ENCODE results near the gene GRK3.
"Not testable (repeated sequence)": the region's sequence is repeated elsewhere in the genome, so short reads cannot be mapped to it uniquely, and the experiment has no call there.

The GRK3 gene

DNA sequence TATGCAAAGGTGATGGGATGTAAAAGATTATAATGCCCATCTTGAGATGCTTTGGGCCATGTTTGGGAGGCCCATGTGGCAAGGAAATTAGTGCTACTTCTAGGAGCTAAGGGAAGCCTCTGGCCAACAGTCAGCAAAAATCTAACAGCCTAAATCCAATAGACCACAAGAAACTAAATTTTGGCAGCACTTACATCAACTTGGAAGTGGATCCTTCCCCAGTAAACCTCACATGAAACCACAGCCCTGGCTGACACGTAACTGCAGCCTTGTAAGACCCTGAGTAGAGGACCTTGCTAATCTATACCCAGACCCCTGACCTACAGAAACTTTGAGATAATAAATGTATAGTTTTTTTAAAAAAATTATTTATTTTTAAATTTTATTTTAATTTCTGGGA lies 13.1 kb upstream of the GRK3 start:
- no peaks in the 10 kb centered on the region for H3K4me1 ChIP-seq (ENCODE audit: control insufficient read depth in 2 of 2, insufficient read depth in 2 of 2, low read length in 2 of 2)
- no peak overlapping the region for H3K27ac ChIP-seq (ENCODE audit: low read depth in 2 of 2, low read length in 2 of 2)
- H3K27me3 ChIP-seq (ENCODE audit: control insufficient read depth in 2 of 2, insufficient read depth in 2 of 2, low read length in 2 of 2): no peaks in the 10 kb centered on the region
- H3K9ac ChIP-seq (ENCODE audit: low read depth in 1 of 2, low read length in 2 of 2): no peak overlapping the region
- no peaks in the 10 kb centered on the region for H3K36me3 ChIP-seq (ENCODE audit: control insufficient read depth in 2 of 2, insufficient read depth in 2 of 2, low read length in 2 of 2)
- no peak overlapping the region for H3K4me3 ChIP-seq (ENCODE audit: low read length in 2 of 2)
- H3K9me3 ChIP-seq (ENCODE audit: control insufficient read depth in 2 of 2, low read length in 2 of 2): no peaks in the 10 kb centered on the region

DNA sequence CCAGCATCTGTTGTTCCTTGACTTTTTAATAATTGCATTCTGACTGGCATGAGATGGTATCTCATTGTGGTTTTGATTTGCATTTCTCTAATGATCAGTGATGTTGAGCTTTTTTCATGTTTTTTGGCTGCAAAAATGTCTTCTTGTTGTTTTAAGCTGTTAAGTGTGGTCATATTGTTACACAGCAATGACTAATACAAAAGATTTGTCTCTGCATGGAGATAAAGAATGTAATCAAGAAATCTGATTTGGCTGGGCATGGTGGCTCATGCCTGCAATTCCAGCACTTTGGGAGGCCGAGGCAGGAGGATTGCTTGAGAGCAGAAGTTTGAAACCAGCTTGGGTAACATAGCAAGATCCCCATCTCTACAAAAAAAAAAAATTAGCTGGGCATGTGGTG lies 12.1 kb upstream of the GRK3 start:
- H3K4me1 ChIP-seq (ENCODE audit: control insufficient read depth in 2 of 2, insufficient read depth in 2 of 2, low read length in 2 of 2); H3K9me3 ChIP-seq (ENCODE audit: control insufficient read depth in 2 of 2, low read length in 2 of 2); H3K4me3 ChIP-seq (ENCODE audit: low read length in 2 of 2); H3K27ac ChIP-seq (ENCODE audit: low read depth in 2 of 2, low read length in 2 of 2); H3K36me3 ChIP-seq (ENCODE audit: control insufficient read depth in 2 of 2, insufficient read depth in 2 of 2, low read length in 2 of 2); H3K9ac ChIP-seq (ENCODE audit: low read depth in 1 of 2, low read length in 2 of 2); H3K27me3 ChIP-seq (ENCODE audit: control insufficient read depth in 2 of 2, insufficient read depth in 2 of 2, low read length in 2 of 2): not testable (repeated sequence)

DNA sequence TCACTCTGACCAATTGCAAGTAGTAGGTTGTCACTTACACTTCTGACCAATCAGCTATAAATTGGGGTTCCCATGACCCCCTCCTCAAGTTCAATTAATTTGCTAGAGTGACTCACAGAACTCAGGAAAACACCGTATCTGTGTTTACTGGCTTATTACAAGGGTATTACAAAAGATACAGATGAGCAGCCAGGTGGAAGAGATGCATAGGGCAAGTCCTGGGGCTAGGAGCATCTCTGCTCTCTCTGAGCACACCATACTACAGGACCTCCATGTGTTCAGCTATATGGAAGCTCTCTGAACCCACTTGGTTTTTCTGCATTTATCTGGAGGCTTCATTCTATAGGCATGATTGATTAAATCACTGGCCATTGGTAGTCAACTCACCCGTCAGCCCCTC lies 11.3 kb upstream of the GRK3 start:
- no peak overlapping the region for H3K9ac ChIP-seq (ENCODE audit: low read depth in 1 of 2, low read length in 2 of 2)
- H3K27me3 ChIP-seq (ENCODE audit: control insufficient read depth in 2 of 2, insufficient read depth in 2 of 2, low read length in 2 of 2): no peaks in the 10 kb centered on the region
- H3K4me1 ChIP-seq (ENCODE audit: control insufficient read depth in 2 of 2, insufficient read depth in 2 of 2, low read length in 2 of 2): no peaks in the 10 kb centered on the region
- H3K4me3 ChIP-seq (ENCODE audit: low read length in 2 of 2): no peak overlapping the region
- H3K36me3 ChIP-seq (ENCODE audit: control insufficient read depth in 2 of 2, insufficient read depth in 2 of 2, low read length in 2 of 2): no peaks in the 10 kb centered on the region
- H3K27ac ChIP-seq (ENCODE audit: low read depth in 2 of 2, low read length in 2 of 2): no peak overlapping the region
- no peaks in the 10 kb centered on the region for H3K9me3 ChIP-seq (ENCODE audit: control insufficient read depth in 2 of 2, low read length in 2 of 2)

DNA sequence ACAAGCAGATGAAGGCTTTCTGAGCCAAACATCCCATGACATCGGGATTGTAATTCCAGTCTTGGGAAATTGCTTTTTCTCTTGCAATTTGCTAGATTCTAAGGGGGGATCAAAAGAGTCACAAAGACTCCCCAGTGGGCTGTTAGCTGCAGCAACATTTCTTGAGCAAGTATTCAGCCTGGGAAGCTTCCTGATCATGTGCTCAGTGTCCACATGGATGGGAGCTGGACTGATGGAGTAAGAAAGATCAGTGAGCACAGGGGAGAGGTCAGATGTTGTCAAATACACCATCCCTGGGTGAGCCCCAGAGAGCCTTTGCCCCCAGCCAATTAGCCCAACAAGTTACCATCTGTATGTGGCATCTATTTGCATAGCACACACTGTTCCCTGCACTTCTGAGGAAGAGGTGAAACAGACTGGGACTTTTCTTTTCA lies 10.2 kb upstream of the GRK3 start:
- H3K36me3 ChIP-seq (ENCODE audit: control insufficient read depth in 2 of 2, insufficient read depth in 2 of 2, low read length in 2 of 2): no peaks in the 10 kb centered on the region
- H3K4me1 ChIP-seq (ENCODE audit: control insufficient read depth in 2 of 2, insufficient read depth in 2 of 2, low read length in 2 of 2): no peaks in the 10 kb centered on the region
- no peak overlapping the region for H3K27ac ChIP-seq (ENCODE audit: low read depth in 2 of 2, low read length in 2 of 2)
- no peaks in the 10 kb centered on the region for H3K9me3 ChIP-seq (ENCODE audit: control insufficient read depth in 2 of 2, low read length in 2 of 2)
- H3K9ac ChIP-seq (ENCODE audit: low read depth in 1 of 2, low read length in 2 of 2): no peak overlapping the region
- no peak overlapping the region for H3K4me3 ChIP-seq (ENCODE audit: low read length in 2 of 2)
- no peaks in the 10 kb centered on the region for H3K27me3 ChIP-seq (ENCODE audit: control insufficient read depth in 2 of 2, insufficient read depth in 2 of 2, low read length in 2 of 2)

DNA sequence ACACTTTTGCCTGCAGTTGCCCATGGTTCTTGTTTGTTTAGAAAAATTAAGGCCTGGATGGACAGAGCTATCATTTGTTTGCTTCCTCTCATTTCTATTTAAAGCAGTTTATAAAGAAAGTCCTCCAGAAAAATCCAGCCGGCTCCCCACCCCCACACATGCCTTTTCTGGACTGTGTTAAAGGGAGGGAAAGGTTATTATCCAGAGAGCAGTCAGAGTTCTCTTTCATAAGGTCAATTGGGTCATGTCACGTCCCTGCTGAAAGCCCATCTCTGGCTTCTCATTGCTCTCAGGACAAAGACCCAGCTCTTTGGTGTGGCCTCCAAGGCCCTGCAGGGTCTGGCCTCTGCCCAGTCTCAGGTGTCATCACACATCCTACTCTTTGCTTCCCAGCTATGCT lies 9.8 kb upstream of the GRK3 start:
- Histone ChIP-seq H3K4me3 (ENCODE audit: low read length in 2 of 2) (no peak overlapping the region), H3K9me3 (ENCODE audit: control insufficient read depth in 2 of 2, low read length in 2 of 2) (no peaks in the 10 kb centered on the region), H3K27me3 (ENCODE audit: control insufficient read depth in 2 of 2, insufficient read depth in 2 of 2, low read length in 2 of 2) (no peaks in the 10 kb centered on the region), H3K4me1 (ENCODE audit: control insufficient read depth in 2 of 2, insufficient read depth in 2 of 2, low read length in 2 of 2) (no peaks in the 10 kb centered on the region), H3K36me3 (ENCODE audit: control insufficient read depth in 2 of 2, insufficient read depth in 2 of 2, low read length in 2 of 2) (no peaks in the 10 kb centered on the region), H3K9ac (ENCODE audit: low read depth in 1 of 2, low read length in 2 of 2) (no peak overlapping the region), H3K27ac (ENCODE audit: low read depth in 2 of 2, low read length in 2 of 2) (no peak overlapping the region)

DNA sequence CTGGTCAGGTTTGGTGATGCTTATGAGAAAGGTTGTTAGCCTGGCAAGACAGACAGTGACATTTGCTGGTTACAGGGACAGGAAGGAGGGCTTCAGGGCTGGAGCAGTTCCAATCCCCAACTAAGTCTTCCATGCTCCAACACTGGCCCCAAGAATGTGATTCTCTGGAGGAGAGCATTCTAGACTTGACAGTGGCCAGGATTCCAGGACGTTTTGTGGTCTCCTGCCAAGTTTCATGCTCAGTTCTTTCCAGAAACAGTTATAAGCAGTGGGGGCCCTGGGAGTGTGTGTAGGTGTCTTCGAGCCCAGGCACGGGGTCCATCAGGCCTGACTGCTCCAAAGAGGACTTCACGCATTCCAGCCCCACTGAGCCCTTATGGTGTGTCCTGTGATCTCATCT lies 8.9 kb upstream of the GRK3 start:
- H3K4me3 ChIP-seq (ENCODE audit: low read length in 2 of 2): no peak overlapping the region
- no peaks in the 10 kb centered on the region for H3K27me3 ChIP-seq (ENCODE audit: control insufficient read depth in 2 of 2, insufficient read depth in 2 of 2, low read length in 2 of 2)
- no peak overlapping the region for H3K27ac ChIP-seq (ENCODE audit: low read depth in 2 of 2, low read length in 2 of 2)
- H3K9ac ChIP-seq (ENCODE audit: low read depth in 1 of 2, low read length in 2 of 2): no peak overlapping the region
- no peaks in the 10 kb centered on the region for H3K9me3 ChIP-seq (ENCODE audit: control insufficient read depth in 2 of 2, low read length in 2 of 2)
- H3K4me1 ChIP-seq (ENCODE audit: control insufficient read depth in 2 of 2, insufficient read depth in 2 of 2, low read length in 2 of 2): no peaks in the 10 kb centered on the region
- H3K36me3 ChIP-seq (ENCODE audit: control insufficient read depth in 2 of 2, insufficient read depth in 2 of 2, low read length in 2 of 2): no peaks in the 10 kb centered on the region

DNA sequence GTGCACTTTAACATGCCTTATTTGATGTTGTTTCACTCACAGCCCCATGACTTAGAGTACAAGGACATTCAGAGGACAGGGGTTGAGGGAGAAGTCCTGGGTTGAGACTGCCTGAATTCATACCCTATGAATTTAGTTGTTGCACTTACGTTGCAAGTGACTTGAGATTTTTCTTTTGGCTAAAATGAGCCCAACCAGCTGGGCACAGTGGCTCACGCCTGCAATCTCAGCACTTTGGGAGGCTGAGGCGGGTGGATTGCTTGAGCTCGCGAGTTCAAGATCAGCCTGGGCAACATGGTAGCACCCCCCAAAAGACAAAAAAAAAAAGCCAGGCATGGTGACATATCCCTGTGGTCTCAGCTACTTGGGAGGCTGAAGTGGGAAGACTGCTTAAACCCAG lies 7.3 kb upstream of the GRK3 start:
- H3K27ac ChIP-seq (ENCODE audit: low read depth in 2 of 2, low read length in 2 of 2): no peak overlapping the region
- H3K36me3 ChIP-seq (ENCODE audit: control insufficient read depth in 2 of 2, insufficient read depth in 2 of 2, low read length in 2 of 2): no peaks in the 10 kb centered on the region
- no peak overlapping the region for H3K4me3 ChIP-seq (ENCODE audit: low read length in 2 of 2)
- H3K9ac ChIP-seq (ENCODE audit: low read depth in 1 of 2, low read length in 2 of 2): no peak overlapping the region
- no peaks in the 10 kb centered on the region for H3K9me3 ChIP-seq (ENCODE audit: control insufficient read depth in 2 of 2, low read length in 2 of 2)
- no peaks in the 10 kb centered on the region for H3K27me3 ChIP-seq (ENCODE audit: control insufficient read depth in 2 of 2, insufficient read depth in 2 of 2, low read length in 2 of 2)
- no peaks in the 10 kb centered on the region for H3K4me1 ChIP-seq (ENCODE audit: control insufficient read depth in 2 of 2, insufficient read depth in 2 of 2, low read length in 2 of 2)

DNA sequence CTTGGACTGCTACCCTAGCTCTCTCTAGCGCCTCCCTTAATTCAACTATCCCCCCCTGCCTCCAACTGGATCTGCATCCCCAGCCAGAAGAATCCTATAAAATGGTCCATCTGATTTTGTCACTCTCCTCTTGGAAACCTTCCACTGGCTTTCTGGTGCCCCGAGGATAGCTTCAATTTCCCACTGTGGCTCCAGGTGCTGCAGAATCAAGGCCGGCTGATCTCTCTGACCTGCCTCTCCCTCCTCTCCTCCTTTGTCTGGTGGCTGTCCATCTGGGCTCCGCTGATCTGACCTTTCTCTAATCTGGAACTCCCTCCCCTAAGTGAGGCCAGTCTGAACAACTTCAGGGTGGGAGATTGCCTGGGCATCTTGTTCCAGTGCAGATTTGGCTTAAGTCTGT lies 6.1 kb upstream of the GRK3 start:
- Histone ChIP-seq H3K36me3 (ENCODE audit: control insufficient read depth in 2 of 2, insufficient read depth in 2 of 2, low read length in 2 of 2) (no peaks in the 10 kb centered on the region), H3K4me1 (ENCODE audit: control insufficient read depth in 2 of 2, insufficient read depth in 2 of 2, low read length in 2 of 2) (no peaks in the 10 kb centered on the region), H3K27me3 (ENCODE audit: control insufficient read depth in 2 of 2, insufficient read depth in 2 of 2, low read length in 2 of 2) (no peaks in the 10 kb centered on the region), H3K9ac (ENCODE audit: low read depth in 1 of 2, low read length in 2 of 2) (no peak overlapping the region), H3K4me3 (ENCODE audit: low read length in 2 of 2) (no peak overlapping the region), H3K9me3 (ENCODE audit: control insufficient read depth in 2 of 2, low read length in 2 of 2) (no peaks in the 10 kb centered on the region), H3K27ac (ENCODE audit: low read depth in 2 of 2, low read length in 2 of 2) (no peak overlapping the region)

DNA sequence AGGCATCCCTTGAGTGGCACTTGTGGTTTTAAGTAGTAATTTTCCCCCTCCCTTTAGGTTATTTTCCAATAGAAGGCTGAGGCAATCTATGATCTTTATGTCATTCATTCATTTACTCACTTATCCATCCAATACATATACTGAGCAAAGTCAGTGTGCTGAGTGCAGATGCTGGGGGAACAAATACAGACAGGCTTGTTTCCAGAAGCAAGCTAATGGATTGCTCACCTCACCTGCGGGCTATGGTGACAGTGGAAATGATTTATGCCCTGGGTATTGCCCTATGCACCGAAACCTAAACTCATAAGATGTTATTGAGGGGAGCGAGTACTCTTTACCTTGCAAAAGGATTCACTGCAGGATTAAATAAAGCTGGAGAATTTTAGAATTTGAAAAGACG lies 4.6 kb upstream of the GRK3 start:
- H3K4me1 ChIP-seq (ENCODE audit: control insufficient read depth in 2 of 2, insufficient read depth in 2 of 2, low read length in 2 of 2); H3K9me3 ChIP-seq (ENCODE audit: control insufficient read depth in 2 of 2, low read length in 2 of 2); H3K27me3 ChIP-seq (ENCODE audit: control insufficient read depth in 2 of 2, insufficient read depth in 2 of 2, low read length in 2 of 2); H3K36me3 ChIP-seq (ENCODE audit: control insufficient read depth in 2 of 2, insufficient read depth in 2 of 2, low read length in 2 of 2); H3K9ac ChIP-seq (ENCODE audit: low read depth in 1 of 2, low read length in 2 of 2); H3K4me3 ChIP-seq (ENCODE audit: low read length in 2 of 2); H3K27ac ChIP-seq (ENCODE audit: low read depth in 2 of 2, low read length in 2 of 2): not testable (repeated sequence)

DNA sequence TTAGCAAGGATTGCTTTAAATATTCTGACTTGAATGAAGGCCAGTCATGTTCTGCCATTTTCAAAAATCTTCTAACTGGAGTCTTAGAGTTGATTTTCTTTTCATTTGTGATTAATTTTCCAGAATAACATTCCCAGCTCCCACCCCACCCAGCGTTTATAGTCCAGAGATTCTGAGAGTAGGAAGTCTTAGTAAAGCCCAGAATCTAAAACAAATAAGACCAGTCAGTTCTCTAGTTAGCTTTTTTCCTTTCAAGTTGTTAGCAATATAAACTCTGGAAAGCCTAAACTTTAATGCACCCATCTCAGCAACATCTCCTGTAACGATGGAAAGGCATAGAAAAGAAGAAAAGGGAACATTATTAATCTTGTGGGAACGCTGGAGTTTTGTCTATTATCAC lies 3.3 kb upstream of the GRK3 start:
- not testable (repeated sequence) for H3K36me3 ChIP-seq (ENCODE audit: control insufficient read depth in 2 of 2, insufficient read depth in 2 of 2, low read length in 2 of 2); H3K27me3 ChIP-seq (ENCODE audit: control insufficient read depth in 2 of 2, insufficient read depth in 2 of 2, low read length in 2 of 2); H3K27ac ChIP-seq (ENCODE audit: low read depth in 2 of 2, low read length in 2 of 2); H3K4me3 ChIP-seq (ENCODE audit: low read length in 2 of 2); H3K9ac ChIP-seq (ENCODE audit: low read depth in 1 of 2, low read length in 2 of 2); H3K9me3 ChIP-seq (ENCODE audit: control insufficient read depth in 2 of 2, low read length in 2 of 2); H3K4me1 ChIP-seq (ENCODE audit: control insufficient read depth in 2 of 2, insufficient read depth in 2 of 2, low read length in 2 of 2)

DNA sequence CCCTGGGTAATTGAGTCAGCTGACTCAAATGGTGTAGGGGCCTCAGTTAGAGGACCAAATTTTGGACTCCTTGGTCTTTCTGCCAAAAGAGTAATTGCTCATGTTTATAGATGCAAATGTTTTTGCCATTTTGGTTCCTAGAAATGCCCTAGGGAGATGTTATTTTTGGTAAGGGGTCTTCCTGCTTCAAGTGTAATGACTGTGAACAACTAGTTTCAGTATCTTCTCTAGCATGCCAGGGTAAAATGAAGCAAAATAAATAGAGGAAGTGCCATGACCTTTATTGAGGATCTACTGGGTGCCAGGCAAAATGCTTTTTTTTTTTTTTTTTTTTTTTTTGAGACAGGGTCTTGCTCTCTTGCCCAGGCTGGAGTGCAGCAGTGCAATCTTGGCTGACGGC lies 2.5 kb upstream of the GRK3 start:
- not testable (repeated sequence) for H3K4me3 ChIP-seq (ENCODE audit: low read length in 2 of 2); H3K9me3 ChIP-seq (ENCODE audit: control insufficient read depth in 2 of 2, low read length in 2 of 2); H3K4me1 ChIP-seq (ENCODE audit: control insufficient read depth in 2 of 2, insufficient read depth in 2 of 2, low read length in 2 of 2); H3K9ac ChIP-seq (ENCODE audit: low read depth in 1 of 2, low read length in 2 of 2); H3K36me3 ChIP-seq (ENCODE audit: control insufficient read depth in 2 of 2, insufficient read depth in 2 of 2, low read length in 2 of 2); H3K27me3 ChIP-seq (ENCODE audit: control insufficient read depth in 2 of 2, insufficient read depth in 2 of 2, low read length in 2 of 2); H3K27ac ChIP-seq (ENCODE audit: low read depth in 2 of 2, low read length in 2 of 2)

All from mucosa of rectum (tissue), 2 donors.